ENCODE results near the gene GRIK3. TPM values are rescaled to one million over a fixed set of nuclear protein-coding genes. Genes with fewer than 3 reads are reported as not detected.

The GRIK3 gene
- total and polyA plus RNA-seq, 4 donors, result 0.03 to 0.08 (median 0.05) TPM; not detected in 1

GRCh38 chr1:36789535-36789934 lies 244.8 kb downstream of the GRIK3 start:
- no peak overlapping the region for H3K9ac ChIP-seq (ENCODE audit: low read depth in 1 of 2, low read length in 2 of 2)
- H3K4me1 ChIP-seq (ENCODE audit: control insufficient read depth in 4 of 4, insufficient read depth in 4 of 4, low read length in 3 of 4), result no peaks in the 10 kb centered on the region
- H3K4me3 ChIP-seq (ENCODE audit: low read depth in 1 of 3, low read length in 3 of 3), result no peak overlapping the region
- no peak overlapping the region for H3K27ac ChIP-seq (ENCODE audit: low read depth in 1 of 2, low read length in 2 of 2)
- no peaks in the 10 kb centered on the region for H3K36me3 ChIP-seq (ENCODE audit: control insufficient read depth in 4 of 4, insufficient read depth in 3 of 4, low read depth in 1 of 4, low read length in 3 of 4)
- H3K27me3 ChIP-seq (ENCODE audit: control insufficient read depth in 4 of 4, insufficient read depth in 4 of 4, low read length in 3 of 4), result peaks cover 0 to 4% (median 0%) of the 10 kb centered on the region in 4 donors
- DNase-seq (ENCODE audit: low spot score), result no peak
- no peaks in the 10 kb centered on the region for H3K9me3 ChIP-seq (ENCODE audit: control insufficient read depth in 4 of 4, low read length in 3 of 4)
- TF ChIP-seq HNF4G (IDR thresholded peaks at IDR 0.05), result no peak
- TF ChIP-seq ATF3 (IDR thresholded peaks at IDR 0.05), result no peak
- TF ChIP-seq FOXA2 (IDR thresholded peaks at IDR 0.05), result no peak
- no peak for TF ChIP-seq RXRA (IDR thresholded peaks at IDR 0.05)
- no peak for TF ChIP-seq HNF4A (conservative IDR thresholded peaks at IDR 0.05)
- TF ChIP-seq CTCF (IDR thresholded peaks at IDR 0.05; ENCODE audit: low read depth, low read length, missing input control), result no peak
- TF ChIP-seq JUND (IDR thresholded peaks at IDR 0.05), result no peak
- no peak for TF ChIP-seq EGR1 (IDR thresholded peaks at IDR 0.05; ENCODE audit: low read depth in 2 of 2)
- TF ChIP-seq NR2F2 (IDR thresholded peaks at IDR 0.05), result no peak
- no peak for TF ChIP-seq MAX (IDR thresholded peaks at IDR 0.05)
- TF ChIP-seq SP1 (IDR thresholded peaks at IDR 0.05), result no peak
- TF ChIP-seq GABPA (IDR thresholded peaks at IDR 0.05 in 1 of 2, conservative IDR thresholded peaks at IDR 0.05 in 1 of 2), result no peak
- TF ChIP-seq ZBTB33 (IDR thresholded peaks at IDR 0.05), result no peak
- TF ChIP-seq FOXA1 (IDR thresholded peaks at IDR 0.05), result no peak
- no peak for TF ChIP-seq TAF1 (conservative IDR thresholded peaks at IDR 0.05)
- TF ChIP-seq YY1 (IDR thresholded peaks at IDR 0.05), result no peak
- TF ChIP-seq REST (IDR thresholded peaks at IDR 0.05), result no peak

Data from liver (tissue), 9 donors.